Measurements from ENCODE around the gene PABPC4L. TPM values are rescaled to one million over a fixed set of nuclear protein-coding genes. Genes with fewer than 3 reads are reported as not detected.

Gene PABPC4L
- total RNA-seq, 1 experiment from 2014 or later: 2.2 TPM

- Histone ChIP-seq H3T11ph (ENCODE audit: low read length) (no peak overlapping the region), H2BK120ac (ENCODE audit: low read depth, low read length, poor library complexity, severe bottlenecking) (no peak overlapping the region), H3K27me3 (ENCODE audit: insufficient read depth, low read length) (no peaks in the 10 kb centered on the region), H3K79me2 (ENCODE audit: insufficient read depth, low read length) (no peaks in the 10 kb centered on the region), H3K14ac (ENCODE audit: insufficient read depth, low read length) (no peak overlapping the region), H3K4ac (ENCODE audit: low read depth, low read length) (no peak overlapping the region), H2BK15ac (ENCODE audit: low read depth, low read length) (no peak overlapping the region), H2AFZ (ENCODE audit: low read length) (no peak overlapping the region), H3K18ac (ENCODE audit: insufficient read length, low read depth, low read length) (no peak overlapping the region), H2BK12ac (ENCODE audit: insufficient read length, low read depth, low read length) (no peak overlapping the region), H2BK20ac (ENCODE audit: low read depth, low read length, poor library complexity, severe bottlenecking) (no peak overlapping the region), H3K4me1 (ENCODE audit: insufficient read depth, low read length) (no peaks in the 10 kb centered on the region), H3K56ac (ENCODE audit: insufficient read length, low read depth, low read length) (no peak overlapping the region), H3K9me3 (ENCODE audit: control insufficient read depth, low read depth, low read length) (no peaks in the 10 kb centered on the region), H2AK5ac (ENCODE audit: insufficient read length, low read length) (no peak overlapping the region), H3K27ac (ENCODE audit: insufficient read length, low read depth, low read length) (no peak overlapping the region), H4K5ac (ENCODE audit: insufficient read length, low read depth, low read length) (no peak overlapping the region), H3K4me2 (ENCODE audit: insufficient read depth, insufficient read length, low read length) (no peak overlapping the region), H4K20me1 (ENCODE audit: control insufficient read depth, insufficient read depth, insufficient read length) (no peaks in the 10 kb centered on the region), H4K8ac (replicated peaks; ENCODE audit: insufficient read length, low read depth, low read length) (no peak overlapping the region), H2BK5ac (ENCODE audit: insufficient read length, low read length) (no peak overlapping the region), H3K23ac (ENCODE audit: insufficient read length, low read depth, low read length) (no peak overlapping the region), H3K9ac (ENCODE audit: extremely low read depth, insufficient read length, low read length) (no peak overlapping the region), H3K79me1 (ENCODE audit: insufficient read depth, low read depth, low read length, poor library complexity, severe bottlenecking) (no peaks in the 10 kb centered on the region), H3K23me2 (ENCODE audit: insufficient read length, low read depth, low read length, poor library complexity, severe bottlenecking) (no peaks in the 10 kb centered on the region), H4K91ac (ENCODE audit: insufficient read length, low read depth, low read length) (no peak overlapping the region)
- Mint-ChIP-seq H3K27ac (no peak overlapping the region), H3K9me3 (no peaks in the 10 kb centered on the region; a peak in 1 of 5 replicates), H3K36me3 (ENCODE audit: insufficient read depth in 1 of 3, low read depth in 3 of 3) (no peaks in the 10 kb centered on the region), H3K27me3 (ENCODE audit: low read depth) (peaks cover 8% of the 10 kb centered on the region), H3K4me3 (no peak overlapping the region), H3K4me1 (peaks cover 7 to 8% of the 10 kb centered on the region in 2 experiments)
- WGBS (ENCODE audit: extremely low coverage, insufficient read length, low lambda C conversion rate): no CpG with 5 or more reads among the region's 4 CpGs
- DNase-seq: no peak
- no peak for TF ChIP-seq CTCF (conservative IDR thresholded peaks at IDR 0.05)
Observed at GRCh38 chr4:134154097-134154496, 47.5 kb downstream of the PABPC4L start.
